H1 (cell line): Measurements from ENCODE around the gene BMX. TPM values are rescaled to one million over a fixed set of nuclear protein-coding genes. Genes with fewer than 3 reads are reported as not detected.
A peak's percentile ranks its signal among the peaks of the same experiment; 100 is the strongest.

Experiments
- CTCF ChIA-PET: fragments of 300-600 bp; sonication (Branson Sonifier 250); formaldehyde crosslinking; loops from one replicate; lab custom pipeline; 2021; ENCODE audit not compliant: partially characterized antibody; lab: Charles Lee
- POLR2A ChIA-PET: fragments of 300-600 bp; sonication (Branson Sonifier 250); formaldehyde crosslinking; loops from one replicate; lab custom pipeline; 2021; ENCODE audit warnings: inconsistent platforms; ENCODE audit not compliant: partially characterized antibody; lab: Charles Lee
- DNase-seq, 2 experiments: peaks; one replicate each; pipeline versions ENCODE4 v3.0.0 to v3.0.0-alpha.2; 2010 to 2022; ENCODE audit warnings: low spot score in 2 of 2, low read depth in 1 of 2, mixed read lengths in 1 of 2
- FAIRE-seq: peaks from 2 replicates; lab custom pipeline; 2011; peaks lifted over from hg19 to GRCh38; lab: Jason Lieb, UNC
- H2AFZ ChIP-seq: 2 replicates; pipeline ENCODE4 v1.8.1; 2012; ENCODE audit warnings: low read length, inconsistent platforms
- H2AK5ac ChIP-seq: 2 replicates; pipeline ENCODE4 v1.6.1; 2013; ENCODE audit warnings: low read depth, low read length
- H2BK120ac ChIP-seq: replicated peaks from 2 replicates; pipeline ENCODE3; 2013; ENCODE audit warnings: low read depth, low read length, inconsistent platforms
- H2BK12ac ChIP-seq: 2 replicates; pipeline ENCODE4 v1.6.1; 2013; ENCODE audit warnings: low read depth, low read length
- H2BK15ac ChIP-seq: 2 replicates; pipeline ENCODE4 v1.6.1; 2013; ENCODE audit warnings: low read length
- H2BK20ac ChIP-seq: 2 replicates; pipeline ENCODE4 v1.6.1; 2013; ENCODE audit warnings: low read length
- H2BK5ac ChIP-seq: 2 replicates; pipeline ENCODE4 v1.6.1; 2013; ENCODE audit warnings: low read depth, low read length
- H3K14ac ChIP-seq: 2 replicates; pipeline ENCODE4 v1.6.1; 2013; ENCODE audit warnings: inconsistent platforms; ENCODE audit not compliant: insufficient read length
- H3K18ac ChIP-seq: 2 replicates; pipeline ENCODE4 v1.6.1; 2013; ENCODE audit warnings: low read length; ENCODE audit errors: extremely low read depth
- H3K23ac ChIP-seq: 2 replicates; pipeline ENCODE4 v1.6.1; 2013; ENCODE audit warnings: inconsistent platforms; ENCODE audit not compliant: insufficient read length
- H3K23me2 ChIP-seq: 2 replicates; pipeline ENCODE4 v1.6.1; 2013; ENCODE audit warnings: low read depth, low read length
- H3K27ac ChIP-seq: 2 replicates; pipeline ENCODE4 v1.6.1; 2011; ENCODE audit warnings: low read depth, low read length, inconsistent platforms
- H3K27me3 ChIP-seq, 4 experiments: replicated peaks in 1 of 4; 1 replicate in 1 of 4; 2 replicates in 3 of 4; pipeline versions ENCODE4 v1.6.1 to v1.8.1; 2011 to 2013; ENCODE audit warnings: low read length in 3 of 4, mild to moderate bottlenecking in 3 of 4, inconsistent platforms in 2 of 4, mixed read lengths in 2 of 4, moderate library complexity in 1 of 4; ENCODE audit not compliant: control insufficient read depth in 3 of 4, insufficient read depth in 3 of 4; ENCODE audit errors: extremely low read depth in 1 of 4
- H3K36me3 ChIP-seq, 4 experiments: 2 replicates each; pipeline versions ENCODE4 v1.6.1 to v1.8.1; 2011 to 2013; ENCODE audit warnings: mild to moderate bottlenecking in 4 of 4, low read length in 3 of 4, moderate library complexity in 2 of 4, control low read depth in 1 of 4, inconsistent platforms in 1 of 4; ENCODE audit not compliant: insufficient read depth in 4 of 4, control insufficient read depth in 2 of 4
- H3K4ac ChIP-seq: replicated peaks from 2 replicates; pipeline ENCODE3; 2013; ENCODE audit warnings: low read length, low read depth, mixed read lengths, inconsistent platforms; ENCODE audit not compliant: insufficient read length
- H3K4me1 ChIP-seq, 4 experiments: replicated peaks in 1 of 4; 1 replicate in 1 of 4; 2 replicates in 3 of 4; pipeline versions ENCODE4 v1.6.1 to v1.8.1; 2011 to 2013; ENCODE audit warnings: low read length in 3 of 4, inconsistent platforms in 2 of 4, mixed read lengths in 1 of 4; ENCODE audit not compliant: insufficient read depth in 4 of 4, control insufficient read depth in 3 of 4
- H3K4me2 ChIP-seq, 2 experiments: 2 replicates each; pipeline versions ENCODE4 v1.6.1 to v1.8.1; 2011 to 2013; ENCODE audit warnings: low read depth in 2 of 2, low read length in 2 of 2, control low read depth in 1 of 2, inconsistent platforms in 1 of 2, mild to moderate bottlenecking in 1 of 2; ENCODE audit not compliant: insufficient read depth in 1 of 2
- H3K4me3 ChIP-seq, 4 experiments: fragments of 200-600, 300-600 bp in 1 of 4; sonication (generic), shearing (Covaris generic), sonication (Bioruptor Twin) in 1 of 4; 2 replicates each; pipeline versions ENCODE4 v1.5.1 to v1.8.1; 2011 to 2016; ENCODE audit warnings: low read length in 4 of 4, low read depth in 3 of 4, control low read depth in 2 of 4, inconsistent platforms in 2 of 4, mild to moderate bottlenecking in 2 of 4, mixed read lengths in 1 of 4, moderate library complexity in 1 of 4; ENCODE audit not compliant: insufficient read depth in 2 of 4; ENCODE audit errors: extremely low read depth in 1 of 4
- H3K56ac ChIP-seq: replicated peaks from 2 replicates; pipeline ENCODE3; 2013; ENCODE audit warnings: low read depth, mild to moderate bottlenecking, mixed read lengths, low read length, inconsistent platforms; ENCODE audit not compliant: insufficient read length
- H3K79me1 ChIP-seq: 2 replicates; pipeline ENCODE4 v1.6.1; 2013; ENCODE audit warnings: low read depth, low read length, control low read depth
- H3K79me2 ChIP-seq, 2 experiments: 2 replicates each; pipeline versions ENCODE4 v1.6.1 to v1.8.1; 2012 to 2013; ENCODE audit warnings: low read length in 2 of 2, mild to moderate bottlenecking in 2 of 2, inconsistent platforms in 1 of 2; ENCODE audit not compliant: insufficient read depth in 2 of 2, control insufficient read depth in 1 of 2
- H3K9ac ChIP-seq, 4 experiments: replicated peaks in 1 of 4; 1 replicate in 1 of 4; 2 replicates in 3 of 4; pipeline versions ENCODE4 v1.6.1 to v1.8.1; 2011 to 2013; ENCODE audit warnings: low read depth in 3 of 4, low read length in 3 of 4, control low read depth in 2 of 4, mild to moderate bottlenecking in 2 of 4, moderate library complexity in 2 of 4, inconsistent platforms in 1 of 4; ENCODE audit errors: extremely low read depth in 1 of 4
- H3K9me3 ChIP-seq, 2 experiments: 2 replicates each; pipeline versions ENCODE4 v1.6.1 to v1.8.1; 2012 to 2013; ENCODE audit warnings: mild to moderate bottlenecking in 2 of 2, moderate library complexity in 2 of 2, control low read depth in 1 of 2, inconsistent platforms in 1 of 2, low read depth in 1 of 2, low read length in 1 of 2, mixed read lengths in 1 of 2; ENCODE audit not compliant: insufficient read depth in 2 of 2
- H4K20me1 ChIP-seq, 2 experiments: replicated peaks in 1 of 2; 2 replicates each; pipeline versions ENCODE3 to v1.8.1; 2011 to 2013; ENCODE audit warnings: inconsistent platforms in 2 of 2, low read length in 2 of 2, mild to moderate bottlenecking in 1 of 2; ENCODE audit not compliant: insufficient read depth in 2 of 2, control insufficient read depth in 1 of 2
- H4K5ac ChIP-seq: 2 replicates; pipeline ENCODE4 v1.6.1; 2013; ENCODE audit warnings: low read length, low read depth, mixed read lengths, inconsistent platforms; ENCODE audit not compliant: insufficient read length
- H4K8ac ChIP-seq: 2 replicates; pipeline ENCODE4 v1.8.0; 2013; ENCODE audit warnings: mild to moderate bottlenecking, moderate library complexity, low read length, inconsistent platforms; ENCODE audit not compliant: insufficient read depth; ENCODE audit errors: extremely low read depth
- H4K91ac ChIP-seq: replicated peaks from 2 replicates; pipeline ENCODE3; 2013; ENCODE audit warnings: low read length, mixed read lengths, inconsistent platforms; ENCODE audit not compliant: insufficient read length
- BACH1 ChIP-seq: IDR thresholded peaks from 2 replicates; pipeline ENCODE4 v1.6.1; 2012; ENCODE audit warnings: low read length, improper control_type of control experiment
- CBX8 ChIP-seq: fragments of 300-800, 300-1000 bp; sonication (generic); IDR thresholded peaks from 2 replicates; pipeline ENCODE4 v1.7.1; 2016; ENCODE audit warnings: low read depth, low read length, borderline replicate concordance
- EP300 ChIP-seq, 2 experiments: IDR thresholded peaks; 1 replicate in 1 of 2; 2 replicates in 1 of 2; pipeline ENCODE4 v1.6.1; 2011 to 2012; ENCODE audit warnings: low read depth in 2 of 2, low read length in 2 of 2, mild to moderate bottlenecking in 2 of 2, borderline replicate concordance in 1 of 2, inconsistent platforms in 1 of 2, moderate library complexity in 1 of 2
- NRF1 ChIP-seq: IDR thresholded peaks from 2 replicates; pipeline ENCODE4 v1.6.1; 2011; ENCODE audit warnings: mild to moderate bottlenecking, low read depth, low read length, improper control_type of control experiment
- POU5F1 ChIP-seq: IDR thresholded peaks from 2 replicates; pipeline ENCODE4 v1.6.1; 2011; ENCODE audit warnings: low read depth, mild to moderate bottlenecking, low read length, moderate library complexity
- RFX5 ChIP-seq: IDR thresholded peaks from 2 replicates; pipeline ENCODE4 v1.6.1; 2011; ENCODE audit warnings: low read depth, low read length, improper control_type of control experiment, borderline replicate concordance
- SIX5 ChIP-seq: IDR thresholded peaks from 2 replicates; pipeline ENCODE4 v1.6.1; 2011; ENCODE audit warnings: mild to moderate bottlenecking, low read depth, low read length
- WGBS, 2 experiments: shearing (Covaris generic) in 1 of 2; methylation state at CpG; one replicate each; pipeline versions ENCODE4 v1.1.6 to v1.1.7; 2013 to 2015; ENCODE audit warnings: low lambda C conversion rate in 2 of 2, mixed read lengths in 2 of 2, inconsistent platforms in 1 of 2, low coverage in 1 of 2, missing lambda C conversion rate in 1 of 2; ENCODE audit not compliant: insufficient replicate concordance in 2 of 2, insufficient coverage in 1 of 2, insufficient read length in 1 of 2; ENCODE audit errors: extremely low coverage in 1 of 2, missing lambda C conversion rate in 1 of 2; 5-methylcytosine and 5-hydroxymethylcytosine counted together
- polyA plus RNA-seq, 7 experiments: library from polyadenylated mRNA; depleted of rRNA in 3 of 7; stranded (reverse) in 5 of 7; unstranded in 2 of 7; fragments of >200 nt in 5 of 7; fragments of 200-250 nt in 2 of 7; gene quantifications; 1 replicate in 5 of 7; 2 replicates in 1 of 7; 4 replicates in 1 of 7; pipeline versions ENCODE4 v1.2.1 to v1.2.3, GENCODE V29; 2011 to 2013; ENCODE audit warnings: missing spikeins in 2 of 7, mixed read lengths in 2 of 7
- total RNA-seq: library from RNA; stranded (reverse); fragmentation: NEBNext Ultra II Directional; extraction: Animal tissue kit (Norgen Biotek cat#: 25700); gene quantifications from 2 replicates; pipeline ENCODE4 v1.2.1, GENCODE V29; 2021

The BMX gene
- total and polyA plus RNA-seq, 2 of the 8 experiments (the other 6 are each of a cell fraction or from before 2014, with no cell fraction given), result not detected

DNA sequence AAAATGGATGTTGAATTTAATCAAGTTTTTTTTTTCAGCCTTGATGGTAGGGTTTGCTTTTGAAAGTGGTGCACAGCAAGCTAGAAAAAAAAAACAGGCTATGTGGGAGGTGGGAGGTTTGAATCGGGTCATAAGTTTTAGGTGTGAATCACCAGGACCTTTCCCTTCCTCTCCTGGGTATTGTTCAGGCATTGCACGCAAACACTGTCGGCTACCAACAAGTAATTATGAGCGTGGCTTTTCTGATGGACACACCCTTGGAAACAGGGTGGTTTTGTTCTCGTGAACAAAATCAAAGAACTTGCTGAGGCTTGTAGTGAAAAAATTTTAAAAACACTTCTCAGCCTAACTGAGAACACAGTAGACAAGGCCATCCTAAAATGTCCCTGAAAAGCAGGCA is 25.6 kb upstream of the BMX start:
- CTCF ChIA-PET, result interaction anchor here (1.4 to 3.7 kb wide), 2 partner anchors 8 to 126 kb away, joined by 4 to 14 read pairs; no protein-coding TSS in a partner anchor
- TF ChIP-seq POU5F1 (no peak), EP300 (IDR thresholded peaks at IDR 0.05; ENCODE audit: borderline replicate concordance in 1 of 2, low read depth in 2 of 2, low read length in 2 of 2) (no peak), NRF1 (no peak), BACH1 (no peak), SIX5 (no peak), RFX5 (no peak), CBX8 (no peak)

More for the DNA sequence above, 25.6 kb upstream of the BMX start:
- Histone ChIP-seq H3K56ac (no peak overlapping the region), H3K27ac (no peak overlapping the region), H3K4me3 (no peak overlapping the region), H3K9me3 (no peaks in the 10 kb centered on the region), H3K27me3 (no peaks in the 10 kb centered on the region), H3K9ac (no peak overlapping the region), H3K4me1 (peaks cover 0 to 3% (median 0%) of the 10 kb centered on the region in 4 experiments; a peak in 2 of 7 replicates), H2BK120ac (no peak overlapping the region), H3K79me2 (no peaks in the 10 kb centered on the region), H4K91ac (no peak overlapping the region), H3K4ac (no peak overlapping the region), H4K5ac (no peak overlapping the region), H4K20me1 (no peaks in the 10 kb centered on the region), H3K36me3 (no peaks in the 10 kb centered on the region; a peak in 1 of 8 replicates), H2BK12ac (no peak overlapping the region), H3K23me2 (no peaks in the 10 kb centered on the region; the same call in 1 of the 2 replicates), H2AK5ac (no peak overlapping the region), H2BK20ac (no peak overlapping the region), H3K23ac (no peak overlapping the region), H3K14ac (no peak overlapping the region), H3K4me2 (peak overlapping the region; percentile 33 to 39; a peak in 2 of 4 replicates), H2BK5ac (no peak overlapping the region), H3K18ac (no peak overlapping the region; the same call in 1 of the 2 replicates), H4K8ac (no peak overlapping the region), H3K79me1 (no peaks in the 10 kb centered on the region), H2AFZ (no peak overlapping the region; the same call in 1 of the 2 replicates), H2BK15ac (no peak overlapping the region)
- 80% methylated on average over 5 of the region's 5 CpGs; no CpG with 5 or more reads in 1 of the 2 experiments for WGBS, 2 experiments
- POLR2A ChIA-PET, result interaction anchor here (0.6 kb wide), 1 partner anchor 1245 kb away, joined by 4 read pairs; no protein-coding TSS in a partner anchor
- DNase-seq (no peak), FAIRE-seq (no peak)
